WTC11 (cell line): ENCODE results near the gene PFDN5.

Experiments used
- CBFB ChIP-seq: sonication (generic); formaldehyde crosslinking; IDR thresholded peaks from 2 replicates; pipeline ENCODE4 v1.8.1; 2022; ENCODE audit warnings: mild to moderate bottlenecking, low read depth, missing genetic modification reagents
- CTCF ChIP-seq: fragments of 200-600 bp; IDR thresholded peaks from 2 replicates; pipeline ENCODE4 v1.8.0; 2022; ENCODE audit warnings: antibody characterized with exemption
- IRF2 ChIP-seq: sonication (generic); formaldehyde crosslinking; IDR thresholded peaks from 2 replicates; pipeline ENCODE4 v1.8.0; 2022; ENCODE audit warnings: low read depth, missing genetic modification reagents, borderline replicate concordance
- MYBL2 ChIP-seq: sonication (generic); formaldehyde crosslinking; IDR thresholded peaks from 2 replicates; pipeline ENCODE4 v1.8.1; 2023; ENCODE audit warnings: mild to moderate bottlenecking, moderate library complexity, missing genetic modification reagents
- NFATC4 ChIP-seq: fragments of 250-450 bp; sonication (Bioruptor Pico); IDR thresholded peaks from 2 replicates; pipeline ENCODE4 v1.9.0; 2021; ENCODE audit warnings: mild to moderate bottlenecking
- NFE2L1 ChIP-seq: sonication (generic); formaldehyde crosslinking; IDR thresholded peaks from 2 replicates; pipeline ENCODE4 v1.8.1; 2023; ENCODE audit warnings: missing genetic modification reagents
- SMAD3 ChIP-seq: sonication (generic); formaldehyde crosslinking; IDR thresholded peaks from 2 replicates; pipeline ENCODE4 v1.8.0; 2022; ENCODE audit warnings: missing genetic modification reagents, mild to moderate bottlenecking, borderline replicate concordance
- SP1 ChIP-seq: sonication (generic); formaldehyde crosslinking; conservative IDR thresholded peaks from 2 replicates; pipeline ENCODE4 v1.8.1; 2022; ENCODE audit warnings: missing genetic modification reagents
- ZBTB43 ChIP-seq: sonication (generic); formaldehyde crosslinking; IDR thresholded peaks from 2 replicates; pipeline ENCODE4 v1.8.1; 2023; ENCODE audit warnings: mild to moderate bottlenecking, missing genetic modification reagents
- ZNF671 ChIP-seq: fragments of 250-450 bp; sonication (Bioruptor Pico); IDR thresholded peaks from 2 replicates; pipeline ENCODE4 v1.8.0; 2021; ENCODE audit warnings: mild to moderate bottlenecking
- TF ChIP-seq, protein P1 (sequence below): sonication (generic); formaldehyde crosslinking; IDR thresholded peaks from 2 replicates; pipeline ENCODE4 v1.8.1; 2023; ENCODE audit warnings: mild to moderate bottlenecking, missing genetic modification reagents, borderline replicate concordance
- TF ChIP-seq, protein P2 (sequence below): sonication (generic); formaldehyde crosslinking; IDR thresholded peaks from 2 replicates; pipeline ENCODE4 v1.8.1; 2023; ENCODE audit warnings: mild to moderate bottlenecking, missing genetic modification reagents, moderate library complexity
- TF ChIP-seq, protein P3 (sequence below): sonication (generic); formaldehyde crosslinking; IDR thresholded peaks from 2 replicates; pipeline ENCODE4 v1.8.1; 2022; ENCODE audit warnings: low read depth, mild to moderate bottlenecking, moderate library complexity, missing genetic modification reagents, borderline replicate concordance

DNA sequence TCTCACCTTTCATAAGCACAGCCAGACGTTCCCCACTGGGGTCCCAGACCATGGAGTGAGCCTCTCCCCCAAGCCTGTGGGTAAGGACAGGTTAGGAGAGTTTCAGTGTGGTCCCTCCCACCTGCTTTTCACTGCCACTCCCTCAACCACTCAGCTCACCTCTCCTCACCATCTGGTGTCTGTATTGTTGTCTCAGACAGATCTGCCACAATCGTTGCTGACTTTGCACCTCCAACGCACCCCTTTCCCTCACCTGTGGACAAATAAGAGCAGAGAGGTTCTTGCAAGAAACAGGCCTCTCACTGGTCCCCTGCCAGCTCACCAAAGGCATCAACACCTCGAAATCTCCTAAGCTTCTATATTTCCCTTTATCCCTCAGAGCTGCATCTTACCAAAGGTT lies 12.9 kb downstream of the PFDN5 start:
- TF ChIP-seq, protein P1, sequence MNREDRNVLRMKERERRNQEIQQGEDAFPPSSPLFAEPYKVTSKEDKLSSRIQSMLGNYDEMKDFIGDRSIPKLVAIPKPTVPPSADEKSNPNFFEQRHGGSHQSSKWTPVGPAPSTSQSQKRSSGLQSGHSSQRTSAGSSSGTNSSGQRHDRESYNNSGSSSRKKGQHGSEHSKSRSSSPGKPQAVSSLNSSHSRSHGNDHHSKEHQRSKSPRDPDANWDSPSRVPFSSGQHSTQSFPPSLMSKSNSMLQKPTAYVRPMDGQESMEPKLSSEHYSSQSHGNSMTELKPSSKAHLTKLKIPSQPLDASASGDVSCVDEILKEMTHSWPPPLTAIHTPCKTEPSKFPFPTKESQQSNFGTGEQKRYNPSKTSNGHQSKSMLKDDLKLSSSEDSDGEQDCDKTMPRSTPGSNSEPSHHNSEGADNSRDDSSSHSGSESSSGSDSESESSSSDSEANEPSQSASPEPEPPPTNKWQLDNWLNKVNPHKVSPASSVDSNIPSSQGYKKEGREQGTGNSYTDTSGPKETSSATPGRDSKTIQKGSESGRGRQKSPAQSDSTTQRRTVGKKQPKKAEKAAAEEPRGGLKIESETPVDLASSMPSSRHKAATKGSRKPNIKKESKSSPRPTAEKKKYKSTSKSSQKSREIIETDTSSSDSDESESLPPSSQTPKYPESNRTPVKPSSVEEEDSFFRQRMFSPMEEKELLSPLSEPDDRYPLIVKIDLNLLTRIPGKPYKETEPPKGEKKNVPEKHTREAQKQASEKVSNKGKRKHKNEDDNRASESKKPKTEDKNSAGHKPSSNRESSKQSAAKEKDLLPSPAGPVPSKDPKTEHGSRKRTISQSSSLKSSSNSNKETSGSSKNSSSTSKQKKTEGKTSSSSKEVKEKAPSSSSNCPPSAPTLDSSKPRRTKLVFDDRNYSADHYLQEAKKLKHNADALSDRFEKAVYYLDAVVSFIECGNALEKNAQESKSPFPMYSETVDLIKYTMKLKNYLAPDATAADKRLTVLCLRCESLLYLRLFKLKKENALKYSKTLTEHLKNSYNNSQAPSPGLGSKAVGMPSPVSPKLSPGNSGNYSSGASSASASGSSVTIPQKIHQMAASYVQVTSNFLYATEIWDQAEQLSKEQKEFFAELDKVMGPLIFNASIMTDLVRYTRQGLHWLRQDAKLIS (CRISPR knock-in tag) = no peak
- TF ChIP-seq CTCF (no peak), ZNF671 (CRISPR knock-in tag) (no peak), ZBTB43 (CRISPR knock-in tag) (no peak), SP1 (CRISPR knock-in tag) (no peak), SMAD3 (CRISPR knock-in tag) (no peak), NFE2L1 (no peak), MYBL2 (CRISPR knock-in tag) (no peak), NFATC4 (CRISPR knock-in tag) (no peak), IRF2 (CRISPR knock-in tag) (no peak), CBFB (no peak)
- TF ChIP-seq, protein P2, sequence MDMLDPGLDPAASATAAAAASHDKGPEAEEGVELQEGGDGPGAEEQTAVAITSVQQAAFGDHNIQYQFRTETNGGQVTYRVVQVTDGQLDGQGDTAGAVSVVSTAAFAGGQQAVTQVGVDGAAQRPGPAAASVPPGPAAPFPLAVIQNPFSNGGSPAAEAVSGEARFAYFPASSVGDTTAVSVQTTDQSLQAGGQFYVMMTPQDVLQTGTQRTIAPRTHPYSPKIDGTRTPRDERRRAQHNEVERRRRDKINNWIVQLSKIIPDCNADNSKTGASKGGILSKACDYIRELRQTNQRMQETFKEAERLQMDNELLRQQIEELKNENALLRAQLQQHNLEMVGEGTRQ (CRISPR knock-in tag) = no peak
- TF ChIP-seq, protein P3, sequence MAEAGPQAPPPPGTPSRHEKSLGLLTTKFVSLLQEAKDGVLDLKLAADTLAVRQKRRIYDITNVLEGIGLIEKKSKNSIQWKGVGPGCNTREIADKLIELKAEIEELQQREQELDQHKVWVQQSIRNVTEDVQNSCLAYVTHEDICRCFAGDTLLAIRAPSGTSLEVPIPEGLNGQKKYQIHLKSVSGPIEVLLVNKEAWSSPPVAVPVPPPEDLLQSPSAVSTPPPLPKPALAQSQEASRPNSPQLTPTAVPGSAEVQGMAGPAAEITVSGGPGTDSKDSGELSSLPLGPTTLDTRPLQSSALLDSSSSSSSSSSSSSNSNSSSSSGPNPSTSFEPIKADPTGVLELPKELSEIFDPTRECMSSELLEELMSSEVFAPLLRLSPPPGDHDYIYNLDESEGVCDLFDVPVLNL (CRISPR knock-in tag) = no peak
